Sigmoid colon (tissue), 4 donors: ENCODE data around the gene NUDT3.

Experiments used
- POLR2A ChIP-seq, 2 donors: fragments of 450-650 bp; IDR thresholded peaks; one replicate each; pipeline ENCODE4 v1.6.1; 2016; ENCODE audit warnings: antibody characterized with exemption in 2 of 2, mild to moderate bottlenecking in 2 of 2, moderate library complexity in 2 of 2
- POLR2AphosphoS5 ChIP-seq, 4 donors: sonication (generic); formaldehyde crosslinking; IDR thresholded peaks; one replicate each; pipeline ENCODE4 v1.6.1; 2017; ENCODE audit warnings: antibody characterized with exemption in 4 of 4
- TF ChIP-seq, protein P1 (sequence below), 4 experiments: fragments of 450-650 bp in 3 of 4; fragments of 200-600 bp in 1 of 4; IDR thresholded peaks; one replicate each; pipeline ENCODE4 v1.5.1; 2016 to 2019; ENCODE audit warnings: antibody characterized with exemption in 4 of 4, mild to moderate bottlenecking in 3 of 4, moderate library complexity in 2 of 4

DNA sequence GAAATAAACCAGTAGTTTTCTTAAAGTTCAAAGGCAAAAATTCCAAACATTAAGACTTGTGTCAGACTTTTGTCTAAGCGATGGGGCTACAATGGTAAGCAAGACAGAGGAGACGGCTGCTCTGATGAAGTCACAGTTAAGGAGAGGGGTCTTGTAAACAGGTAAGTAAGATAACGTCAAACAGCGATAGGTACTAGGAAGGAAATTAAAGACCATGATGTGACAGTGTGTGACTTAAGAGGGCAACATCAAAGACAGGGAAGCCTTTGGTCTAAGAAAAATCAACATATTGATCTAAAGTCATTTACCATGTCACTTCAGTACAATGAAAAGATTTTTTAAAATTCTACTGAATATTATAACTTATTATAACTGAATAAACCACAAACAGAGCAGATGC is 23.1 kb downstream of the NUDT3 start:
- no peak for TF ChIP-seq POLR2A (IDR thresholded peaks at IDR 0.05)
- no peak for TF ChIP-seq POLR2AphosphoS5 (IDR thresholded peaks at IDR 0.05)
- TF ChIP-seq, protein P1, sequence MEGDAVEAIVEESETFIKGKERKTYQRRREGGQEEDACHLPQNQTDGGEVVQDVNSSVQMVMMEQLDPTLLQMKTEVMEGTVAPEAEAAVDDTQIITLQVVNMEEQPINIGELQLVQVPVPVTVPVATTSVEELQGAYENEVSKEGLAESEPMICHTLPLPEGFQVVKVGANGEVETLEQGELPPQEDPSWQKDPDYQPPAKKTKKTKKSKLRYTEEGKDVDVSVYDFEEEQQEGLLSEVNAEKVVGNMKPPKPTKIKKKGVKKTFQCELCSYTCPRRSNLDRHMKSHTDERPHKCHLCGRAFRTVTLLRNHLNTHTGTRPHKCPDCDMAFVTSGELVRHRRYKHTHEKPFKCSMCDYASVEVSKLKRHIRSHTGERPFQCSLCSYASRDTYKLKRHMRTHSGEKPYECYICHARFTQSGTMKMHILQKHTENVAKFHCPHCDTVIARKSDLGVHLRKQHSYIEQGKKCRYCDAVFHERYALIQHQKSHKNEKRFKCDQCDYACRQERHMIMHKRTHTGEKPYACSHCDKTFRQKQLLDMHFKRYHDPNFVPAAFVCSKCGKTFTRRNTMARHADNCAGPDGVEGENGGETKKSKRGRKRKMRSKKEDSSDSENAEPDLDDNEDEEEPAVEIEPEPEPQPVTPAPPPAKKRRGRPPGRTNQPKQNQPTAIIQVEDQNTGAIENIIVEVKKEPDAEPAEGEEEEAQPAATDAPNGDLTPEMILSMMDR (IDR thresholded peaks at IDR 0.05) = no peak
